ENCODE data around the gene CXCL13. TPM values are rescaled to one million over a fixed set of nuclear protein-coding genes. Genes with fewer than 3 reads are reported as not detected.

The CXCL13 gene
- total RNA-seq, 4 donors from 2014 or later: 0.42 to 5.9 (median 0.90) TPM; not detected in 1

DNA sequence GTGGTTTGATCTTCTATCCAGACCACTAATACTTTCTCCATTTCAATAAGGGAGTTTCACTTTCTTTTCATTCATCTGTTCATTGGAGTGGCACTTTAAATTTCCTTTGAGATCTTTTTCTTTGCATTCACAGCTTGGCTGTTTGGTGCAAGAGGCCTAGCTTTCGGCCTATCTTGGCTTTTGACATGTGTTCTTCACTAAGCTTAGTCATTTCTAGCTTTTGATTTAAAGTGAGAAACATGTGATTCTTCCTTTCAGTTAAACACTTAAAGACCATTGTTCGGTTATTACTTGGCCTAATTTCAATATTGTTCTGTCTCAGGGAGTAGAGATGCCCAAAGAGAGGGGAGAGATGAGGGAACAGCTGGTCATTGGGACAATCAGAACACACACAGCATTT, 24.3 kb downstream of the CXCL13 start:
- 44 to 58% methylated on average over 2 of the region's 2 CpGs for WGBS, 2 donors
- H3K27me3 ChIP-seq: no peaks in the 10 kb centered on the region

DNA sequence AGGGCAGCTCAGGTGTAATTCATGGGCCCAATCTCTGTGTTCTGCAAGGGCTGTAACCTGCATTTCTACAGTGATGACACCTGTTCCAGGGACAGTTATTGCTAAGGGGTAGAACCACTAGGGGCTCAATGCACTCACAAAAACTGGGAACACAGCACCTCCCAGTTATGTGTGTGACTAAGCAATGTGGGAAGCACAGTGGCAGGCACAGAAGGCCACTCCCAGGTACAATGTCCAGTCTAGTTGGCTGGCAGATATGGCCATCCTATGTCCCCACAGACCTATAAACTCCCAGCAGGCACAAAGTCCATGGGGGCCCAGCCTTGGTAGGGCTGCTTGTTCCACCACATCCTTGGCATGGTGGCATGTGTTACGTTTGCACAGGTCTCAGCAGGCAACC, 25.7 kb downstream of the CXCL13 start:
- WGBS, 2 donors: 83 to 100% methylated on average over 1 of the region's 1 CpG
- Histone ChIP-seq H3K4me1 (no peaks in the 10 kb centered on the region), H3K9me3 (no peaks in the 10 kb centered on the region), H3K36me3 (no peaks in the 10 kb centered on the region), H3K27me3 (no peaks in the 10 kb centered on the region), H3K4me3 (no peak overlapping the region), H3K27ac (no peak overlapping the region)
- no peak for DNase-seq (ENCODE audit: low spot score in 2 of 2)
- no peak for TF ChIP-seq POLR2A (IDR thresholded peaks at IDR 0.05)
- no peak for TF ChIP-seq EP300 (IDR thresholded peaks at IDR 0.05)
- TF ChIP-seq, protein P1, sequence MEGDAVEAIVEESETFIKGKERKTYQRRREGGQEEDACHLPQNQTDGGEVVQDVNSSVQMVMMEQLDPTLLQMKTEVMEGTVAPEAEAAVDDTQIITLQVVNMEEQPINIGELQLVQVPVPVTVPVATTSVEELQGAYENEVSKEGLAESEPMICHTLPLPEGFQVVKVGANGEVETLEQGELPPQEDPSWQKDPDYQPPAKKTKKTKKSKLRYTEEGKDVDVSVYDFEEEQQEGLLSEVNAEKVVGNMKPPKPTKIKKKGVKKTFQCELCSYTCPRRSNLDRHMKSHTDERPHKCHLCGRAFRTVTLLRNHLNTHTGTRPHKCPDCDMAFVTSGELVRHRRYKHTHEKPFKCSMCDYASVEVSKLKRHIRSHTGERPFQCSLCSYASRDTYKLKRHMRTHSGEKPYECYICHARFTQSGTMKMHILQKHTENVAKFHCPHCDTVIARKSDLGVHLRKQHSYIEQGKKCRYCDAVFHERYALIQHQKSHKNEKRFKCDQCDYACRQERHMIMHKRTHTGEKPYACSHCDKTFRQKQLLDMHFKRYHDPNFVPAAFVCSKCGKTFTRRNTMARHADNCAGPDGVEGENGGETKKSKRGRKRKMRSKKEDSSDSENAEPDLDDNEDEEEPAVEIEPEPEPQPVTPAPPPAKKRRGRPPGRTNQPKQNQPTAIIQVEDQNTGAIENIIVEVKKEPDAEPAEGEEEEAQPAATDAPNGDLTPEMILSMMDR (IDR thresholded peaks at IDR 0.05): no peak

More for the DNA sequence above, 24.3 kb downstream of the CXCL13 start:
- Histone ChIP-seq H3K27ac (no peak overlapping the region), H3K9me3 (no peaks in the 10 kb centered on the region), H3K4me3 (no peak overlapping the region), H3K36me3 (no peaks in the 10 kb centered on the region), H3K4me1 (no peaks in the 10 kb centered on the region)
- TF ChIP-seq EP300 (IDR thresholded peaks at IDR 0.05) (no peak), POLR2A (IDR thresholded peaks at IDR 0.05) (no peak)
- TF ChIP-seq, protein P1 (IDR thresholded peaks at IDR 0.05): no peak
- no peak for DNase-seq (ENCODE audit: low spot score in 2 of 2)

DNA sequence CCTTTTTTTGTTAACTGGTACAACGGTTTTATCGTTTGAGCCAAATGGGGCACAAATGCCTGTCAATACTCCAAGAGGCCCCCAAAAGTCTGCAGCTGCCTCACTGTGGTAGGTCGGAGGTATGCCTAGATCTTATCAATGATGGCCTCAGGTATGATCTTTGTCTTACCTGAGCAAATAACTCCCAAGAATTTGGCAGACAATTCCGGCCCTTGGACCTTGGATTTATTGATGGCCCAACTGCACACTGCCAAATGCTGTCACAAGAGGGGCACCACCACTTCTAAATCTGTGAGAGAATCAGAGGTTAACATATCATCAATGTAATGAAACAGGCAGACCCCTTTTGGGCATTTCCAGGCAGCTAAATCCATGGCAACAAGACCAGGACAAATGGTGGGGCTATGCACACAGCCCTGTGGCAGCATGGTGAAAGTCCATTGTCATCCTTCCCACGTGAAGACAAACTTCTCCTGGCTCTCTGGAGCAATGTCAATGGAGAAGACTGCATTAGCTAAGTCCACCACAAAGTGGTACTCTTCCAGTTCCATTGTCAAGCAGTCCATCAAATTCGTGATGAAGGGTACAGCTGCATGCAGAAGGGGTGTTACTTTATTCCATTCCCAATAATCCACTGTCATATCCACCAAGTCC, 28.6 kb downstream of the CXCL13 start:
- no peak overlapping the region for H3K27ac ChIP-seq
- 83 to 86% methylated on average over 6 of the region's 6 CpGs for WGBS, 2 donors
- TF ChIP-seq, protein P1 (IDR thresholded peaks at IDR 0.05): no peak
- TF ChIP-seq EP300 (IDR thresholded peaks at IDR 0.05) (no peak), POLR2A (IDR thresholded peaks at IDR 0.05) (no peak)
- no peak for DNase-seq (ENCODE audit: low spot score in 2 of 2)
- no peaks in the 10 kb centered on the region for H3K4me1 ChIP-seq
- H3K9me3 ChIP-seq: no peaks in the 10 kb centered on the region
- H3K4me3 ChIP-seq: no peak overlapping the region
- H3K27me3 ChIP-seq: no peaks in the 10 kb centered on the region
- no peaks in the 10 kb centered on the region for H3K36me3 ChIP-seq

DNA sequence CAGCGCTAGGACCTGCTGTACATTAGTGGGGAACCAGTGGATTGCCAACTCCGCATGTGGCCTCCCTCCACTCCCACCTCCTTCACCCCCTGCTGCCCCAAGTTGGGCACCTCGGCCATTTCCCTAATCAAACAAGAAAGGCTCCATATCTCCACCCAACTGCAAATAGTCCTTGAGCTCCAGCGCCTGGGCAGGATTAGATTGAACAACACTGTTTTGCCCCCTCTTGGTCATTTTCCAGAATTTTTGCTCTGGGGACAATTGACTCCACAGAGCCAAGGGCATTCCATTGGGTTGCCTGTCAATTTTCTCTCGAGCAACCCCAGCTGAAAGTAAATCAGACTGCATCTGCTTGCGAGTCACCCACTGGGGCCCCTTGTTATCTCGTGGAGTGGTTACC, 29.6 kb downstream of the CXCL13 start:
- no peaks in the 10 kb centered on the region for H3K4me1 ChIP-seq
- H3K9me3 ChIP-seq: no peaks in the 10 kb centered on the region
- H3K27me3 ChIP-seq: no peaks in the 10 kb centered on the region
- DNase-seq (ENCODE audit: low spot score in 2 of 2): no peak
- H3K36me3 ChIP-seq: no peaks in the 10 kb centered on the region
- WGBS, 2 donors: 86 to 91% methylated on average over 7 of the region's 7 CpGs
- H3K4me3 ChIP-seq: no peak overlapping the region
- no peak overlapping the region for H3K27ac ChIP-seq
- TF ChIP-seq POLR2A (IDR thresholded peaks at IDR 0.05) (no peak), EP300 (IDR thresholded peaks at IDR 0.05) (no peak)
- TF ChIP-seq, protein P1 (IDR thresholded peaks at IDR 0.05): no peak

DNA sequence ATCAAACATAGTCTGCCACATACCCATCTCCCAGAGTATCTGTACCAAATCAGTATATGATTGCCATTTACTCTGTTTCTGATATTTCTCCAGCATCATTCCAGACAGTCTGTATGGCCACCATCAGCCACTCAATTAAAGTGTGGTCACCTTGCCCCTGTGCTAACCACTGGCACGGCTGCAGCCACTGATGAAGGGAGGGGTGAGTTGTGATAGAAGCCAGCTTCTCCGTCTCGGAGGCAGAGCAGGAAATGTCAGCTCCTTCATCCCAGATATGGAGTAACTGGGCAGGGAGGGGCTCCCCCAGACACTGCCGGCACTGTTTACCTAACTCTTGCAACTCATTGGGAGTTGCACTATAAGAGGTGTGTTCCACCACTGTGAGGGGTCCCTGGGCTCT, 30.3 kb downstream of the CXCL13 start:
- WGBS, 2 donors: 57 to 81% methylated on average over 4 of the region's 4 CpGs
- Histone ChIP-seq H3K27me3 (no peaks in the 10 kb centered on the region), H3K9me3 (no peaks in the 10 kb centered on the region), H3K4me1 (no peaks in the 10 kb centered on the region), H3K4me3 (no peak overlapping the region), H3K36me3 (no peaks in the 10 kb centered on the region), H3K27ac (no peak overlapping the region)
- DNase-seq (ENCODE audit: low spot score in 2 of 2): no peak
- TF ChIP-seq POLR2A (IDR thresholded peaks at IDR 0.05) (no peak), EP300 (IDR thresholded peaks at IDR 0.05) (no peak)
- TF ChIP-seq, protein P1 (IDR thresholded peaks at IDR 0.05): no peak

Data from tibial nerve (tissue), 4 donors.